SK-N-SH treated with all-trans-retinoic acid at 6 μM for 48 hours (cell line): ENCODE data around the gene ARFGEF3.

Experiments used
- ATAC-seq: fragments of 200-7000 bp; cut with Tn5 transposase; 3 replicates; pipeline ENCODE4 v1.9.1; 2020; ENCODE audit warnings: mild to moderate bottlenecking, moderate library complexity
- ARNTL ChIP-seq: fragments of 450-650 bp; formaldehyde crosslinking; IDR thresholded peaks from 2 replicates; pipeline ENCODE4 v1.5.0; 2020; ENCODE audit warnings: low read depth, mild to moderate bottlenecking, moderate library complexity, borderline replicate concordance
- BACH2 ChIP-seq: fragments of 250-450 bp; sonication (Bioruptor Pico); IDR thresholded peaks from 2 replicates; pipeline ENCODE4 v1.9.0; 2021; ENCODE audit warnings: mild to moderate bottlenecking, borderline replicate concordance
- CREB5 ChIP-seq: fragments of 250-450 bp; sonication (Bioruptor Pico); IDR thresholded peaks from 2 replicates; pipeline ENCODE4 v1.5.1; 2020; ENCODE audit warnings: low read depth, mild to moderate bottlenecking, moderate library complexity
- CSDC2 ChIP-seq: fragments of 250-450 bp; sonication (Bioruptor Pico); IDR thresholded peaks from 2 replicates; pipeline ENCODE4 v1.5.0; 2020; ENCODE audit warnings: mild to moderate bottlenecking, moderate library complexity
- CSRNP3 ChIP-seq: fragments of 250-450 bp; sonication (Bioruptor Pico); IDR thresholded peaks from 2 replicates; pipeline ENCODE4 v1.5.1; 2021; ENCODE audit warnings: mild to moderate bottlenecking, moderate library complexity
- ESRRG ChIP-seq: fragments of 250-450 bp; sonication (Bioruptor Pico); IDR thresholded peaks from 2 replicates; pipeline ENCODE4 v1.6.1; 2021; ENCODE audit warnings: mild to moderate bottlenecking
- GLIS3 ChIP-seq: fragments of 250-450 bp; sonication (Bioruptor Pico); IDR thresholded peaks from 2 replicates; pipeline ENCODE4 v1.5.0; 2020; ENCODE audit warnings: mild to moderate bottlenecking, moderate library complexity
- PATZ1 ChIP-seq: fragments of 250-450 bp; sonication (Bioruptor Pico); IDR thresholded peaks from 2 replicates; pipeline ENCODE4 v1.8.0; 2020; ENCODE audit warnings: mild to moderate bottlenecking, moderate library complexity, borderline replicate concordance
- POU6F1 ChIP-seq: fragments of 250-450 bp; sonication (Bioruptor Pico); IDR thresholded peaks from 2 replicates; pipeline ENCODE4 v1.8.0; 2021; ENCODE audit warnings: low read depth, mild to moderate bottlenecking, moderate library complexity, borderline replicate concordance
- PPARA ChIP-seq: fragments of 250-450 bp; sonication (Bioruptor Pico); IDR thresholded peaks from 2 replicates; pipeline ENCODE4 v1.5.0; 2020; ENCODE audit warnings: mild to moderate bottlenecking, borderline replicate concordance
- RARB ChIP-seq: fragments of 250-450 bp; sonication (Bioruptor Pico); IDR thresholded peaks from 2 replicates; pipeline ENCODE4 v1.8.0; 2021; ENCODE audit warnings: mild to moderate bottlenecking, moderate library complexity
- SNAI2 ChIP-seq: fragments of 250-450 bp; sonication (Bioruptor Pico); IDR thresholded peaks from 2 replicates; pipeline ENCODE4 v1.5.0; 2020; ENCODE audit warnings: mild to moderate bottlenecking, moderate library complexity
- TCF4 ChIP-seq: fragments of 250-450 bp; sonication (Bioruptor Pico); IDR thresholded peaks from 2 replicates; pipeline ENCODE4 v1.8.0; 2021; ENCODE audit warnings: mild to moderate bottlenecking, moderate library complexity, borderline replicate concordance
- TOX ChIP-seq: fragments of 250-450 bp; sonication (Bioruptor Pico); IDR thresholded peaks from 2 replicates; pipeline ENCODE4 v1.8.0; 2021; ENCODE audit warnings: mild to moderate bottlenecking, moderate library complexity, borderline replicate concordance
- TSHZ2 ChIP-seq: fragments of 250-450 bp; sonication (Bioruptor Pico); IDR thresholded peaks from 2 replicates; pipeline ENCODE4 v1.5.0; 2020; ENCODE audit warnings: mild to moderate bottlenecking, moderate library complexity
- ZFP3 ChIP-seq: fragments of 250-450 bp; sonication (Bioruptor Pico); IDR thresholded peaks from 2 replicates; pipeline ENCODE4 v1.5.0; 2020; ENCODE audit warnings: mild to moderate bottlenecking, moderate library complexity
- ZFP30 ChIP-seq: fragments of 450-650 bp; formaldehyde crosslinking; IDR thresholded peaks from 2 replicates; pipeline ENCODE4 v1.5.0; 2022; ENCODE audit warnings: mild to moderate bottlenecking, moderate library complexity
- ZNF565 ChIP-seq: fragments of 450-650 bp; formaldehyde crosslinking; conservative IDR thresholded peaks from 2 replicates; pipeline ENCODE4 v1.5.0; 2020; ENCODE audit warnings: low read depth, mild to moderate bottlenecking, moderate library complexity
- ZNF70 ChIP-seq: fragments of 450-650 bp; formaldehyde crosslinking; IDR thresholded peaks from 2 replicates; pipeline ENCODE4 v1.5.0; 2020; ENCODE audit warnings: mild to moderate bottlenecking, moderate library complexity
- ZNF8 ChIP-seq: fragments of 450-650 bp; formaldehyde crosslinking; IDR thresholded peaks from 2 replicates; pipeline ENCODE4 v1.5.0; 2020; ENCODE audit warnings: mild to moderate bottlenecking, moderate library complexity

ARFGEF3 gene

GRCh38 chr6:138383776-138384175 is 222.0 kb downstream of the ARFGEF3 start:
- TF ChIP-seq ZNF8 (CRISPR knock-in tag) (no peak), ZFP3 (CRISPR knock-in tag) (no peak)
- no peak for ATAC-seq

- TF ChIP-seq GLIS3 (no peak), RARB (no peak), BACH2 (CRISPR knock-in tag) (no peak), CSDC2 (no peak), TCF4 (CRISPR knock-in tag) (no peak), ZNF8 (CRISPR knock-in tag) (no peak), ZNF565 (CRISPR knock-in tag) (no peak), CSRNP3 (no peak), TOX (no peak)
- TF ChIP-seq, all 23 proteins: peak for 0
- no peak for ATAC-seq
Measured at GRCh38 chr6:138386897-138387296, 225.2 kb downstream of the ARFGEF3 start.

GRCh38 chr6:138387577-138388368 is 226.0 kb downstream of the ARFGEF3 start:
- no peak for TF ChIP-seq PATZ1 (CRISPR knock-in tag)
- no peak for ATAC-seq

GRCh38 chr6:138389551-138389950 is 227.8 kb downstream of the ARFGEF3 start:
- no peak for ATAC-seq
- TF ChIP-seq ZFP3 (CRISPR knock-in tag) = no peak
- no peak for TF ChIP-seq PPARA (CRISPR knock-in tag)
- TF ChIP-seq RARB = no peak
- no peak for TF ChIP-seq ZFP30 (CRISPR knock-in tag)
- TF ChIP-seq SNAI2 (CRISPR knock-in tag) = no peak
- no peak for TF ChIP-seq ZNF70 (CRISPR knock-in tag)
- no peak for TF ChIP-seq TOX
- TF ChIP-seq ESRRG (CRISPR knock-in tag) = no peak
- TF ChIP-seq CREB5 = no peak
- no peak for TF ChIP-seq BACH2 (CRISPR knock-in tag)
- no peak for TF ChIP-seq ZNF565 (CRISPR knock-in tag)
- TF ChIP-seq CSDC2 = no peak
- no peak for TF ChIP-seq TCF4 (CRISPR knock-in tag)
- TF ChIP-seq POU6F1 (CRISPR knock-in tag) = no peak
- no peak for TF ChIP-seq TSHZ2 (CRISPR knock-in tag)
- no peak for TF ChIP-seq CSRNP3
- TF ChIP-seq ZNF8 (CRISPR knock-in tag) = no peak
- no peak for TF ChIP-seq ARNTL (CRISPR knock-in tag)
- TF ChIP-seq GLIS3 = no peak
